Gastrocnemius medialis (tissue), 4 donors: ENCODE measurements around the gene C2CD4A.

Experiments used
- POLR2A ChIP-seq, 2 donors: fragments of 450-650 bp; IDR thresholded peaks; one replicate each; pipeline ENCODE4 v1.6.1; 2017; ENCODE audit warnings: antibody characterized with exemption in 2 of 2, mild to moderate bottlenecking in 2 of 2, moderate library complexity in 2 of 2
- TF ChIP-seq, protein P1 (sequence below), 5 experiments: fragments of 450-650 bp in 3 of 5; fragments of 200-600 bp in 2 of 5; sonication (generic) in 2 of 5; IDR thresholded peaks in 4 of 5; conservative IDR thresholded peaks in 1 of 5; 1 replicate in 4 of 5; 2 replicates in 1 of 5; pipeline ENCODE4 v1.5.1; 2016 to 2019; ENCODE audit warnings: antibody characterized with exemption in 5 of 5, mild to moderate bottlenecking in 3 of 5, moderate library complexity in 3 of 5

DNA sequence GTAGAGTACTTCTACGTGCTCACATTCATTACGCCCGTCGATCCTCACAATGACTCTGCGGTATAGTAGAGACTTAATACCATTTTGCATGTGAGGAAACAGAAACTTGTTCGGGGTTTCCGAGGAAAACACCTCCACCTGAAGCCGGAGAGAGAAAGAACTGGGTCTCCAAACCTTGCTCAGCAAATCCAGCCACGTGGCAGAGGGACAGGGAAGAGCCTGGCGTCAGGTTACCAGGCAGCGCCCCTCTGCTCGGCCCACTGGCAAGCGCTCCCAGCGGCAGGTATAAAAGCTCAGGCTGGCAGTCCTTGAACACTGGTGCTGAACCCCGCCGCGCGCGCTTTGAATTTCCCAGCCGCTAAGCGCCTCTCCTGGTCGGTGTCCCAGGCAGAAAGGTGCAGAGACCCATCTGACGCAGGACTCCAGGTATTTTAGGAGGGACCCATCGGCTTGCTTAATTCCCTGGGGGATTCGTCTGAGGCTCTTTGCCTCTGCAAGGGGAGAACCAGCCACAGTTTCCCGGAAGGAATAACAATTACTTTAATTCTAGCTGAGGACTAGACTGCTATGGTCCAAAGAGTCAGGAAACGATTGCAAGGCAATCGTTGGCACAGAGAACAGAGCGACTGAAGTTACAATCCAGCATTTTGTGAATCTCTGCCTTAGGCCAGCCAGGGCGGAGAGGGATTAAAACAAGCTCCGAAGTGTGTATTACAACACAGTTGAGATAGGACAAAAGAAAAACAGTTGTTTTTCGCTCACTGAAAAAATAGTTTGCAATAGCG is at the start of gene C2CD4A:
- TF ChIP-seq, protein P1, sequence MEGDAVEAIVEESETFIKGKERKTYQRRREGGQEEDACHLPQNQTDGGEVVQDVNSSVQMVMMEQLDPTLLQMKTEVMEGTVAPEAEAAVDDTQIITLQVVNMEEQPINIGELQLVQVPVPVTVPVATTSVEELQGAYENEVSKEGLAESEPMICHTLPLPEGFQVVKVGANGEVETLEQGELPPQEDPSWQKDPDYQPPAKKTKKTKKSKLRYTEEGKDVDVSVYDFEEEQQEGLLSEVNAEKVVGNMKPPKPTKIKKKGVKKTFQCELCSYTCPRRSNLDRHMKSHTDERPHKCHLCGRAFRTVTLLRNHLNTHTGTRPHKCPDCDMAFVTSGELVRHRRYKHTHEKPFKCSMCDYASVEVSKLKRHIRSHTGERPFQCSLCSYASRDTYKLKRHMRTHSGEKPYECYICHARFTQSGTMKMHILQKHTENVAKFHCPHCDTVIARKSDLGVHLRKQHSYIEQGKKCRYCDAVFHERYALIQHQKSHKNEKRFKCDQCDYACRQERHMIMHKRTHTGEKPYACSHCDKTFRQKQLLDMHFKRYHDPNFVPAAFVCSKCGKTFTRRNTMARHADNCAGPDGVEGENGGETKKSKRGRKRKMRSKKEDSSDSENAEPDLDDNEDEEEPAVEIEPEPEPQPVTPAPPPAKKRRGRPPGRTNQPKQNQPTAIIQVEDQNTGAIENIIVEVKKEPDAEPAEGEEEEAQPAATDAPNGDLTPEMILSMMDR (IDR thresholded peaks at IDR 0.05 in 4 of 5, conservative IDR thresholded peaks at IDR 0.05 in 1 of 5): peak in 2 of 5 experiments; percentile 33 to 36
- TF ChIP-seq POLR2A (IDR thresholded peaks at IDR 0.05): peak in 1 of 2 donors; percentile 26
